IPS-15b (cell line): ENCODE measurements around the gene UBLCP1.

Experiments
- H3K27me3 ChIP-seq: one replicate; pipeline ENCODE4 v1.6.1; 2013; ENCODE audit warnings: low read length; ENCODE audit not compliant: control insufficient read depth, insufficient read depth
- H3K36me3 ChIP-seq: one replicate; pipeline ENCODE4 v1.6.1; 2013; ENCODE audit warnings: low read length; ENCODE audit not compliant: control insufficient read depth, insufficient read depth
- H3K4me1 ChIP-seq: one replicate; pipeline ENCODE4 v1.6.1; 2013; ENCODE audit warnings: mild to moderate bottlenecking, low read length; ENCODE audit not compliant: control insufficient read depth, insufficient read depth
- H3K4me3 ChIP-seq: one replicate; pipeline ENCODE4 v1.5.1; 2013; ENCODE audit warnings: low read depth, low read length
- H3K9ac ChIP-seq: one replicate; pipeline ENCODE4 v1.6.1; 2013; ENCODE audit warnings: low read depth, mild to moderate bottlenecking, low read length
- H3K9me3 ChIP-seq: one replicate; pipeline ENCODE4 v1.6.1; 2013; ENCODE audit warnings: mild to moderate bottlenecking, low read length; ENCODE audit not compliant: control insufficient read depth, insufficient read depth

The UBLCP1 gene

DNA sequence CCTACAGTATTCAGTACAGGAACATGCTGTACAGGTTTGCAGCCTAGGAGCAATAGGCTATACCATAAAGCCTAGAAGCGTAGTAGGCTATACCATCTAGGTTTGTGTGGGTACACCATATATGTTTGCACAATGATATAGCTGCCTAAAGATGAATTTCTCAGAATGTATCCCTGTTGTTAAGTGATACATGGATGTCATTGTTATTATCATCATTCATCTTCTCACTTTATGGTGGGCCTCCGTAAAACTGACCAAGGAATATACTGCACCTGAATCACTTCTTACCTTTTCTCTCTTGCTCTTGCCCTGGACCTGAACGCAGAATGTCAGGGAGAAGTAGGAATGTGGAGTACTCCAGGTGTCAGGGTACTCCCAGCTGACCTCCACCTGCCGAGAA lies 55.4 kb downstream of the UBLCP1 start:
- Histone ChIP-seq H3K36me3 (no peaks in the 10 kb centered on the region), H3K4me1 (no peaks in the 10 kb centered on the region), H3K9me3 (no peaks in the 10 kb centered on the region), H3K9ac (no peak overlapping the region), H3K27me3 (no peaks in the 10 kb centered on the region), H3K4me3 (no peak overlapping the region)

DNA sequence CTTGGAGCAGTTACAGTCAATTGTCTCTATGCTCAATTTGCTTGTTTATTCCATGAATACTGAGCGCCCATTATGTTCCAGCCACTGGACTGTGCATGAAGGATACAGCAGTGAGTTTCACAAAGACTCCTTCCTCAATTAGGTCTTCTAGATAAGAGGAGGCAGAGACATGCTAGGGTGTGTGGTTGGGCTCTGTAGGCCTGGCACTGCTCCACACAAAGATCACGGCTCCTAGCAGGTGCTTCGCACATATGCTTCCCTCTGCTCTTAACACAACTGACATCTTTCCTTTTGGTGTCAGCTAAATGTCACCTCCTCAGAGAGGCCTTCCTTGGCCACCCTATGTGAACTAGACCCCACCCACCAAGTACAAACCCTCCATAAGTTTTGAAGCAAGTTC lies 56.3 kb downstream of the UBLCP1 start:
- Histone ChIP-seq H3K4me1 (no peaks in the 10 kb centered on the region), H3K9ac (no peak overlapping the region), H3K27me3 (no peaks in the 10 kb centered on the region), H3K4me3 (no peak overlapping the region), H3K36me3 (no peaks in the 10 kb centered on the region), H3K9me3 (no peaks in the 10 kb centered on the region)

DNA sequence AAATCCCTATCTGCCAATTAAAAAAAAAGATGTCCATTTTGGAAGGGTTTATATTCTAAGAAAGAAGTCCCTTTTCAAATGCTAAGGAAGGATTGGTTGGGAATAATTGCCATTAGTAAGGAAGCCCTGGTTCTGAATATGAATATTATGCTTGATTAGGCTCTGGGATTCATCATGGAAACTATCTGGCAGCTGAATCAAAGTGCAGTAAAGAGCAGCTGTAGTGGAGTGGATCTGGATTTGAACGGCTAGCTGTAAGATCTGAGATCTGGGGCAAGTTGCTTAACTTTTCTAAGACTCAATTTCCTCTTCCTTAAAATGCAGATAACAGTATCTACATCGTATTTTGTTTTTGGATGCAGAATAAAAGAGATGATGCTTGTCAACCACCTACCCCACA lies 56.7 kb downstream of the UBLCP1 start:
- Histone ChIP-seq H3K9ac (no peak overlapping the region), H3K4me1 (no peaks in the 10 kb centered on the region), H3K36me3 (no peaks in the 10 kb centered on the region), H3K27me3 (no peaks in the 10 kb centered on the region), H3K9me3 (no peaks in the 10 kb centered on the region), H3K4me3 (no peak overlapping the region)

DNA sequence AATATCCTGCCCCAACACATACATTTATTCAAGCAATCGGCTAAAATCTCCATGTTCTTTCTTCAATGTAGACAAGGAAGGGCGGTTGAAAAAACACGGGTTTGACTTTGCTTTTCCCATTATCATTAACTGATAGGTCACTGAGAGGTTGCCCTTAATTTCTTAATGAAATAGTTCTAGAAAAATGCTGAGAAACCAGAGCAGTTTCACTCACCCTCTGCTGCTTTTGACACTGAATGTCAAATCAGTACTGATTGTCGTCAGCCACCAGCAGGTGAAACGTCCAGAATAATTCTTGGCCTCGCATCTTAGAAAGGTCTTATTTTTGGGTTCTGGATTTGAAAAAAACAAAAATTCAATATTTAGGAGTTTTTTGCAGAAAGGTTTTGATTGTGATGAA lies 59.1 kb downstream of the UBLCP1 start:
- H3K9ac ChIP-seq, result no peak overlapping the region
- no peaks in the 10 kb centered on the region for H3K9me3 ChIP-seq
- H3K4me1 ChIP-seq, result no peaks in the 10 kb centered on the region
- H3K4me3 ChIP-seq, result no peak overlapping the region
- H3K36me3 ChIP-seq, result no peaks in the 10 kb centered on the region
- no peaks in the 10 kb centered on the region for H3K27me3 ChIP-seq

DNA sequence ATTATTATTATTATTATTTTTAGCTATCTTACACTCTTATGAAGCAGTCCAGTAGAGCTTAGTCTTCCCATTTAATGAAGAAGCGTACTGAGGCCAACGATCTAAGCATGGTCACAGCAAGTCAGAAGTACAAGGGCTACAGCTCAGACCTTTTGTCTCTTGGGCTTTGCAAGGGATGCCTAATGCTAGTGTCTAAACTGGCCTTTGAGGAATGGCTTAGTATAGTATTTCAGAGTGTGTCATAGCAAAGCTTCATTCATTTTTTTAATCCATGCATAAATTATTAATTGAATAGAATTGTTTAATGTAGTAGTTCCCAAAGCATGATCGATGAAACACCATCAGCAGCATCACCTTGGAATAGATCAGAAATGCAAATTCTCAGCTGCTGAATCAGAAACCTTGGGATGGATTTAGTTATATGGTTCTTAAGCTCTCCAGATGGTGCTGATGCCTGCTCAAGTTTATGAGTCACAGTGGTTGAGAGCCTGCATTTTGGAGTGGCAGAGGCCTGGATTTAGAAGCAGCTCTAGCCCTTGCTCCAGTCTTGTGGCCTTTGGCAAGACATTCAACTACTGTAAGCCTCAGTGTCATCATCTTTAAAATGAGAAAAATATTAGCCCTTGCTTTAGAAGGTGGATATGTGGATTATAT lies 61.1 kb downstream of the UBLCP1 start:
- no peaks in the 10 kb centered on the region for H3K27me3 ChIP-seq
- no peaks in the 10 kb centered on the region for H3K9me3 ChIP-seq
- H3K4me1 ChIP-seq, result no peaks in the 10 kb centered on the region
- H3K4me3 ChIP-seq, result no peak overlapping the region
- no peaks in the 10 kb centered on the region for H3K36me3 ChIP-seq
- no peak overlapping the region for H3K9ac ChIP-seq

DNA sequence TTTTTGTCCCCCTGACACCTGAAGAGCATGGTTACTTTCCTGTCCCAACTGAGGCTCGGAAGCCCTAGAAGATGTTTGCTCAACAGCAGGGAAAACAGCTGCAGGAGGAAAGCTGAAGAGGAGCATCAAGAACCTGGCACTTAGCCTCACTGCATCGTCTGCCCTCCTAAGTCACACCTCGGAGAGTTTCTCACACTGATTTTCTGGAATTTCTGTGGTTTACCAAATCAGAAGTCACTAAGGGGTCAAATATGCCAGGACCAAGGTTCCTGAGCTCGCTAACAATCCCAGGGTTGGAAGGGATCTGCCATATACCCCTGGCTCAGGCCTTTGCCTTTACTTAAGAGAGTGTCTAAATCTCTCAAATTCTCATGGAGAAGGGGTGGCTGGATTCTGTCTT lies 61.9 kb downstream of the UBLCP1 start:
- Histone ChIP-seq H3K9ac (no peak overlapping the region), H3K36me3 (no peaks in the 10 kb centered on the region), H3K4me3 (no peak overlapping the region), H3K27me3 (no peaks in the 10 kb centered on the region), H3K9me3 (no peaks in the 10 kb centered on the region), H3K4me1 (no peaks in the 10 kb centered on the region)

DNA sequence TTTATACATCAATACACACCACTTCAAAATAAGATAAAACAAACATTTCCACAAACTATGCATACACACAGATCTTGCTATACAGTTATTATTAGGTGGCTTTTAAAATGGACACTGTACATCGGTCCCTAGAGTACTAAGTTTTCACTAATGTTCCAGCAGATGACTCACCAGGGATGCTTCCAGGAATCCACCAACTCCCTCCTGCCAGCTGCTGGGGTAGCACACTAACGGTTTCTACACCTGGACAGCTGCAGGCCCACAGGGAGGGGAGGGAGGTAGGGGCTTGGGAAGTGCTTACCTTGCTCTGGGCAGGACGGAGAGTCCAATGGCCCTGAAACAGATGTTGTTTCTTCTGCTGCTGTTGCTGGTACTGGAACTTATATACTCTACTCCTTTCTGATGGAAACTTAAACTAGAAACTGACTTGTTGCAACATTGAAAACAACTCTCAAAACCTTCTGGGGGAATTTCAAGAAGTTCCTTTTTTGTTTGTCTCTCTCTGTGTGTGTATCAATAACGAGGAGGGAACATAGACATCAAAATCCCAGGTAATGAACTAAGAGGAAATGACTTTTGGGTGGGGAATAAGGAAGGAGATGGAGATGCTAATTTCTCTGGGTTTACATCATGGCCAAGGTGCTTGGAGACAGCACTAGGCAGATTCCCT lies 67.2 kb downstream of the UBLCP1 start, which contains the start of gene IL12B:
TSS of gene IL12B (minus strand) at position 357 of the 670 bp plus-strand sequence. CDS start 3,705 bp downstream, outside the sequence.
- H3K36me3 ChIP-seq, result no peaks in the 10 kb centered on the region
- H3K4me1 ChIP-seq, result no peaks in the 10 kb centered on the region
- no peaks in the 10 kb centered on the region for H3K9me3 ChIP-seq
- peaks cover 2% of the 10 kb centered on the region for H3K27me3 ChIP-seq
- peak within 1 kb of the TSS; percentile 59 for H3K4me3 ChIP-seq
- no peak within 1 kb of the TSS for H3K9ac ChIP-seq

DNA sequence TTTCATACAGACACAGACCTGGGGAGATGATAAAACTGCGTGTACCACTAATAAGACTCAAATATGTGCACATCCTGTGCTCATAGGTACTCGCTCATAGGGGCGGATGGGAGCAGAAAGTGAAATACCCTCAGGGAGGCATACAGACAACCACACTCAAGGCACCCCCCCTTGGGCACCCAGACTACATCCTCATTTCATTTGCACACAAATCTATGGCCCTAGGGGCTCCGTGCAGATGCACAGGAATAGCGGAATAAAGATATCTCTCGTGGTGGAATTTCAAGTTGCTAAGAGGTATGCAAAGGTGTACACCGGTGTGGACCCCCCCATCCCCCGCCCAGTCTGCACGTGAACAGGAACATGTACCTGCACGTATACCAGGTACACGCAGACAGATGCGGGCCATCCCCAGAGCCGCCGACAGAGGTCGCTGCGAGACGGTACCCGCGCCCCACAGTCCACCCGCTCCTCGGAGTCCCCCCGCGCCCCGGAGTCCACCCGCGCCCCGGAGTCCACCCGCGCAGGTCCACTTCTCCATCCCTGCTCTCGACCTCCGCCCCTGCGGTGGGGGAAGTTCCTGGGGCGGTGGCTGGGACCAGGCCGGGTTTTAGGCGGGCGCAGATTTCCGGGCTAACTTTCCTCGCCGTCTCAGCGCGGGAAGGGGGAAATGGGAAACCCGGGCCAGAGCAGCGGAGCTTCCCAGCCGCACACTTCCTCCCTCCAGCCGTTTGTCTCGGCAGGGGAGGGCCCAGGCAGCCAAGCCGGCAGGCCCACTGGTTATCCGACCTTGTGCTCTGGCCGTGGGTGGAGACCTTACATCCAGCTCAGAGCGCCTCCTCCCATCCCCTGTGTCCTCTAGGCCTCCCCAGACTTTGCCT lies 68.2 kb downstream of the UBLCP1 start:
- Histone ChIP-seq H3K4me3 (peak overlapping the region; percentile 59), H3K9ac (peak overlapping the region; percentile 57), H3K4me1 (no peaks in the 10 kb centered on the region), H3K9me3 (no peaks in the 10 kb centered on the region), H3K36me3 (no peaks in the 10 kb centered on the region), H3K27me3 (peaks cover 2% of the 10 kb centered on the region)

DNA sequence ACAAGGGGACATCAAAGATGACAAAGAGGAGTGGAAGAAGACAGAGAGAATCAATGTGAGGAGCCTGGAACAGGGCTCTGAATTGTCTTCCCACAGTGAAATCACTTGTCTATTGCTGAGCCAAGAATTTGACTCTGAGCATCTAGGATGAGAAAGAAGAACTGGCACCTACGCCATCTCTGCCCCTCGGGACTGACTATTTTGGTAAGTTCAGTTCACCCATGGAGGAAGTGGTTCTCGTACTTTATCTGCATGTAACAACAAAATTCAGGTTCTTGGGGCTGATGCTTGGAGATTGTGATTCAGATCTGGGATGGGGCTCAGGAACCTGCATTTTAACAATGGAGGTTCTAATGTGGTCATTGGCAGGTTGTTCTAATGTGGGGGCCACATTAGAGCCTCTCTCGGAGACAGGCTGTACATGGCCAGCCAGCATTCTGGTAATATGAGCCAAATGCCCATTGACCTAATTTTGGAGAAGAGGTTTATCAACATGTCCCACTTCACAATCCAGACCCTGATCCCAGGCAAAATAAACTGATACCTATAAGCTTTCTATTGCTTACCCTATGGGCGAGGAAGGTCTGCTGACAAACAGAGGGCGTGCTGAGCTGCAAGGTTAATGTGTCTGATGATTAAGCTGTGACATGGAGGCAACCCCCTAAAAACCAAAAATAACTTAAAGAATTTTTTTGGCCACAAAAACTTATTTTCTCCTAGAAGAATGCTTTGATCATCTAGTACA lies 69.9 kb downstream of the UBLCP1 start:
- Histone ChIP-seq H3K4me3 (no peak overlapping the region), H3K9ac (no peak overlapping the region), H3K27me3 (peaks cover 2% of the 10 kb centered on the region), H3K36me3 (no peaks in the 10 kb centered on the region), H3K9me3 (no peaks in the 10 kb centered on the region), H3K4me1 (no peaks in the 10 kb centered on the region)

DNA sequence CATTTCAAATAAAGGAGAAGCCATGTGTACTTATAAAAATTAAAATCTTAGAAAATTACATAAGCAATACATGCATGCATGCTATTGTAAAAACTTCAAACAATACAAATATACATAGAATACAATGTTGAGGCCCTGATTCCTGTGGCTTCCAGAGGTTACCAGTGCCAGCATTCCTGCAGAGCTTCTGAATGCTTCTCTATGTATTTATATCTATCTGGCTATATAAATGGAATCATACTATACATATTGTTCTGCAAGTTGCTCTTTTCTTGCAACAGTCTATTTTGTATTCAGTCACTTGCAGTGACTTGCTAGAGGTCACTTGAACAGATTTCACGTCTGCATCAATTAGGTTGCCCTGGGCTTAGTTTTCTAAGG lies 70.4 kb downstream of the UBLCP1 start:
- no peaks in the 10 kb centered on the region for H3K36me3 ChIP-seq
- no peaks in the 10 kb centered on the region for H3K4me1 ChIP-seq
- peaks cover 2% of the 10 kb centered on the region for H3K27me3 ChIP-seq
- H3K9me3 ChIP-seq, result no peaks in the 10 kb centered on the region
- no peak overlapping the region for H3K4me3 ChIP-seq
- H3K9ac ChIP-seq, result no peak overlapping the region
